Neuronal stem cell (in vitro differentiated cells): ENCODE measurements around the gene CNTROB.

ENCODE experiments used
- DNase-seq: peaks from one replicate; pipeline ENCODE4 v3.0.0-alpha.2; 2013; ENCODE audit warnings: low spot score
- H2AFZ ChIP-seq: one replicate; pipeline ENCODE4 v1.6.1; 2013; ENCODE audit warnings: mild to moderate bottlenecking, low read length, inconsistent platforms
- H2AK5ac ChIP-seq: 2 replicates; pipeline ENCODE4 v1.6.1; 2013; ENCODE audit warnings: low read depth, mild to moderate bottlenecking, inconsistent platforms, low read length, moderate library complexity, mixed read lengths
- H2BK120ac ChIP-seq: 2 replicates; pipeline ENCODE4 v1.6.1; 2013; ENCODE audit warnings: low read depth, mild to moderate bottlenecking, inconsistent platforms, low read length, moderate library complexity, mixed read lengths
- H2BK12ac ChIP-seq: one replicate; pipeline ENCODE4 v1.6.1; 2013; ENCODE audit warnings: low read length, inconsistent platforms
- H2BK15ac ChIP-seq: 2 replicates; pipeline ENCODE4 v1.6.1; 2013; ENCODE audit warnings: mild to moderate bottlenecking, low read length, inconsistent platforms, mixed read lengths
- H2BK5ac ChIP-seq: one replicate; pipeline ENCODE4 v1.6.1; 2013; ENCODE audit warnings: inconsistent platforms, mild to moderate bottlenecking, low read length, moderate library complexity
- H3K14ac ChIP-seq: one replicate; pipeline ENCODE4 v1.6.1; 2013; ENCODE audit warnings: low read length, inconsistent platforms
- H3K18ac ChIP-seq: 2 replicates; pipeline ENCODE4 v1.6.1; 2013; ENCODE audit warnings: low read length, inconsistent platforms
- H3K23ac ChIP-seq: 2 replicates; pipeline ENCODE4 v1.6.1; 2013; ENCODE audit warnings: low read depth, mild to moderate bottlenecking, mixed read lengths, low read length, inconsistent platforms; ENCODE audit not compliant: poor library complexity
- H3K27ac ChIP-seq: replicated peaks from 3 replicates; pipeline ENCODE4 v1.5.1; 2013; ENCODE audit warnings: low read length, inconsistent platforms
- H3K27me3 ChIP-seq, 3 experiments: 2 replicates each; pipeline ENCODE4 v1.6.1; 2013; ENCODE audit warnings: low read length in 3 of 3, mild to moderate bottlenecking in 2 of 3, inconsistent platforms in 1 of 3, low read depth in 1 of 3, mixed read lengths in 1 of 3, moderate library complexity in 1 of 3; ENCODE audit not compliant: control insufficient read depth in 3 of 3, insufficient read depth in 3 of 3
- H3K36me3 ChIP-seq, 2 donors: replicated peaks in 1 of 2; 2 replicates each; pipeline ENCODE4 v1.6.1; 2013; ENCODE audit warnings: low read length in 2 of 2; ENCODE audit not compliant: control insufficient read depth in 2 of 2, insufficient read depth in 2 of 2
- H3K4ac ChIP-seq: 2 replicates; pipeline ENCODE4 v1.6.1; 2013; ENCODE audit warnings: inconsistent platforms, mild to moderate bottlenecking, low read length, moderate library complexity
- H3K4me1 ChIP-seq, 2 donors: 1 replicate in 1 of 2; 2 replicates in 1 of 2; pipeline ENCODE4 v1.6.1; 2013; ENCODE audit warnings: low read length in 2 of 2, low read depth in 1 of 2; ENCODE audit not compliant: control insufficient read depth in 2 of 2, insufficient read depth in 1 of 2
- H3K4me2 ChIP-seq: one replicate; pipeline ENCODE4 v1.6.1; 2013; ENCODE audit warnings: mild to moderate bottlenecking, low read length, inconsistent platforms; ENCODE audit not compliant: insufficient read depth, poor library complexity, severe bottlenecking
- H3K4me3 ChIP-seq, 2 donors: 2 replicates each; pipeline ENCODE4 v1.5.1; 2013; ENCODE audit warnings: low read length in 2 of 2, mild to moderate bottlenecking in 2 of 2, inconsistent platforms in 1 of 2, moderate library complexity in 1 of 2
- H3K79me1 ChIP-seq: one replicate; pipeline ENCODE4 v1.6.1; 2013; ENCODE audit warnings: low read depth, mild to moderate bottlenecking, inconsistent platforms, low read length, moderate library complexity
- H3K9ac ChIP-seq: one replicate; pipeline ENCODE4 v1.6.1; 2013; ENCODE audit warnings: mild to moderate bottlenecking, low read depth, low read length, inconsistent platforms; ENCODE audit not compliant: poor library complexity
- H3K9me3 ChIP-seq, 2 donors: replicated peaks in 1 of 2; 2 replicates each; pipeline versions ENCODE3 to v1.6.1; 2013; ENCODE audit warnings: low read length in 2 of 2, mild to moderate bottlenecking in 2 of 2, inconsistent platforms in 1 of 2, low read depth in 1 of 2, mixed read lengths in 1 of 2, moderate library complexity in 1 of 2; ENCODE audit not compliant: control insufficient read depth in 2 of 2, insufficient read depth in 1 of 2
- H4K8ac ChIP-seq: one replicate; pipeline ENCODE4 v1.6.1; 2013; ENCODE audit warnings: low read depth, mild to moderate bottlenecking, inconsistent platforms, low read length, moderate library complexity
- H4K91ac ChIP-seq: one replicate; pipeline ENCODE4 v1.6.1; 2013; ENCODE audit warnings: low read length, low read depth, mild to moderate bottlenecking, inconsistent platforms; ENCODE audit not compliant: poor library complexity
- WGBS, 2 donors: extraction: QIAGEN DNeasy Blood & Tissue Kit; methylation state at CpG; one replicate each; pipeline ENCODE4 v1.1.7; 2013; ENCODE audit warnings: missing lambda C conversion rate in 2 of 2, mixed read lengths in 1 of 2; ENCODE audit not compliant: insufficient read length in 2 of 2, insufficient replicate concordance in 1 of 2; ENCODE audit errors: extremely low coverage in 2 of 2; 5-methylcytosine and 5-hydroxymethylcytosine counted together

The CNTROB gene

DNA sequence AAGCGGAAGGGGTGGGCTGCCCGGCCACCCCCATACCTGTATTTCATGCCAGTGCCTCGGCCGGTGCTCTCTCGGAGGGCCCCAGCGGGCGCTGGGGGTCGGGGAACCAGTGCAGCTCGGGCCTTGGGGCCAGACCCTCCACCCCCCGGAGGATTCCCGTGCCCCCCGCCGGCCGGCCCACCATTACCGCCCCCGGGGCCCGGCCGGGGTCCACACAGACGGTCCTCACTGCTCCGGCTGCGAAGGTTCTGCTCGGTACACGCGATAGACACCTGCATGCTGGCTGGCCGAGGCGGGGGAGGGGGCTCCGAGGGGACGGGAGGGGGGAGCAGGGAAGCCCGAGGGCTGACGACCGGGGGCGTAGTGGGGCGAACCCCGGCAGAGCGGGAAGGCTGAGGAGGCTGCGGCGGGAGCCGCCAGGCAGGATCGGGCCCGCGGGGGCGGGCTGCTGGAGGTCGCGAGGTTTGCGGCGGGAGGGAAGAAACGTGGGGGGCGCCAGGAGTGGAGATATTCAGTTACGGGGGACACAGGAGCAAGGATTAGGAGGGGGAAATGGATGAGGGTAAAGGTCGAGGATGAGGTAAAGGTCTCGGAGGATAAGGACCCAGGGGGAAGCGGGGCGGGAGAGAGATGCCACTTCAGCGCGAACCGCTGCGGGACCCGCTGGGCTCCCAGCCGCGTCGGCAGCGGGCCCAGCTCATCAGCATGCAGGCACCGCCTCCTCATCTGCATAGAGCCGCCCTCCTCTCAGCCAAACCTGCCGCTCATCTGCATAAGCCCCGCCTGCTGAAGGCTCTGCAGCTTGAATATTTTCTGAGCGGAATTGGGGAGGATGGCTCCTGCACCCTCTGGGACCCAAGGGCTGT, 2.6 kb upstream of the CNTROB start, which contains the start of gene KCNAB3:
KCNAB3 (minus strand) TSS at position 699 of the 866 bp plus-strand sequence; CDS start at position 278, 421 bp downstream.
- no peak within 1 kb of the TSS for H2BK15ac ChIP-seq
- peaks cover 0 to 10% of the 10 kb centered on the region in 2 donors for H3K36me3 ChIP-seq
- DNase-seq = peak; percentile 69
- H3K4me3 ChIP-seq = peak within 1 kb of the TSS; percentile 78 to 90
- no peak within 1 kb of the TSS for H4K8ac ChIP-seq
- WGBS, 2 donors = no CpG with 5 or more reads among the region's 67 CpGs
- H3K4me1 ChIP-seq = peaks cover 13 to 15% of the 10 kb centered on the region in 2 donors
- H4K91ac ChIP-seq = no peak within 1 kb of the TSS
- H3K27me3 ChIP-seq = peaks cover 0 to 18% (median 0%) of the 10 kb centered on the region in 3 experiments
- H2BK5ac ChIP-seq = no peak within 1 kb of the TSS
- no peak within 1 kb of the TSS for H3K14ac ChIP-seq
- peak within 1 kb of the TSS; percentile 41 for H2AK5ac ChIP-seq
- H3K4ac ChIP-seq = no peak within 1 kb of the TSS
- H2BK12ac ChIP-seq = no peak within 1 kb of the TSS
- peak within 1 kb of the TSS; percentile 84 for H3K18ac ChIP-seq
- no peak within 1 kb of the TSS for H2BK120ac ChIP-seq
- H3K9ac ChIP-seq = peak within 1 kb of the TSS; percentile 38
- H3K4me2 ChIP-seq = peak within 1 kb of the TSS; percentile 78
- H3K23ac ChIP-seq = peak within 1 kb of the TSS; percentile 25
- H3K9me3 ChIP-seq = no peaks in the 10 kb centered on the region
- no peak within 1 kb of the TSS for H2AFZ ChIP-seq
- H3K27ac ChIP-seq = no peak within 1 kb of the TSS
- peaks cover 2% of the 10 kb centered on the region for H3K79me1 ChIP-seq

DNA sequence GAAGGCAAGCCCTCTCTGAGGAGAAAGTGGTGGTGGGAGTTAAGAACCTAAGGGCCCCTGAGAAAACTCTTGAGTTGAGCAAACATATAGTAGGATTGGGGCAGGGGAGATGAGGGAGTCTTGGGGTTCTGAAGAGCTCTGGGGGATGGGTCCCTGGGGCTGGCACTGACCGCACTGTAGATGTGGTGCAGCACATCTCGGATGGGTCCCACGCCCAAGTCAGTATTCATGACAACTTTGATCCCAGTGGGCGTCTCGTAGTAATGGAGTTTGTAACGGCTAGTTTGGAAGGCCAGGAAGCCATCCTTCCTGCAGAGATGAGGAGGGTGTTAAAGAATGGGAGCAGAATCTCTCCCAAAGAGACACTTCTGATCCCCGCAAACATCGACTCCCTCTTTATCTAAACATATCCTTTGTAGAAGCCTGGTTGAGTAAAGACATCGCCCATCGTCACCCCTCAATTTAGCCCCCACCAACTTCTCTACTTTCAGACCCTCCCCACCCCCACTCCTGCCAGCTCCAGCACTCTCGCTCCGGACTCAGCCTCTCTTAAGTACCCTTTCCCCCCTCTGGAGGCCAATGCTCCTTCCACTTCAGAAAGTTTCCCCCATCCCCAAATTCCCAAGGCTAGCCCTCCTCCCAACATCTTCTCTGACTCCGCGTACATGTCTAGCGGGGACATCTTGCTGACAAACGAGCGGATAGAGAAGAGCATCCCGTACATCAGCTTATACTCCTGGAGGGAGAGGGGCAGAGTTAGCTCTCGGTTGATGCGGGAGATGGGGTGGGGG, 970 bp upstream of the CNTROB start:
- H3K18ac ChIP-seq = no peak overlapping the region
- H3K4ac ChIP-seq = no peak overlapping the region
- H2AK5ac ChIP-seq = no peak overlapping the region
- H3K4me3 ChIP-seq = peak overlapping the region; percentile 88 to 90
- peak overlapping the region; percentile 85 for H3K9ac ChIP-seq
- no peak overlapping the region for H4K8ac ChIP-seq
- no peak for DNase-seq
- H2BK12ac ChIP-seq = no peak overlapping the region
- H2BK15ac ChIP-seq = no peak overlapping the region
- no peak overlapping the region for H3K23ac ChIP-seq
- WGBS, 2 donors = no CpG with 5 or more reads among the region's 20 CpGs
- H3K27me3 ChIP-seq = peaks cover 0 to 16% (median 0%) of the 10 kb centered on the region in 3 experiments
- no peaks in the 10 kb centered on the region for H3K9me3 ChIP-seq
- H3K14ac ChIP-seq = no peak overlapping the region
- H3K4me1 ChIP-seq = peaks cover 13 to 15% of the 10 kb centered on the region in 2 donors
- no peak overlapping the region for H2BK120ac ChIP-seq
- no peak overlapping the region for H4K91ac ChIP-seq
- peaks cover 4 to 24% of the 10 kb centered on the region in 2 donors for H3K36me3 ChIP-seq
- peak overlapping the region; percentile 81 for H3K4me2 ChIP-seq
- no peak overlapping the region for H3K27ac ChIP-seq
- no peak overlapping the region for H2BK5ac ChIP-seq
- H2AFZ ChIP-seq = peak overlapping the region; percentile 95
- peaks cover 2% of the 10 kb centered on the region for H3K79me1 ChIP-seq

DNA sequence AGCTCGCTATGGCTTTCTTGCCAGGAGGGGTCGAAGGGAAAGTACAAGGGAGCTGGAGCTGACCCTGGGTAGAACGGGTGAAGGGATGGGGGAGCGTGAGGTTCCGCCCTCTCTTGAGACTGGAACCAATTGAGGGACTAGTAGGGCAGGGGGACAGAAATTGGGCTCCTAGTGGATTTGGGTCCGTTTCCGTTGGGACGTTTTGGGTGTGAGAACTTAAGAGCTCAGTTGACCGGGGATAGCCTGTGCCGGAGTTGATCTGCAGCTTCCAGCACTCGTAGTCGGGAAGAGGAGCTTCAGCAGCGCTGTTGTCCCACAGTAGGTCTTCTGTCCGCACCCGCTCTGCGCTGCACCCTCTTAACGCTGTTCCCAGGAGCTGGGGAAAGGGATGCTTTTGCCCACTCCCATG, 481 bp downstream of the CNTROB start:
- H3K9me3 ChIP-seq = no peaks in the 10 kb centered on the region

More for the DNA sequence above, 481 bp downstream of the CNTROB start:
- Histone ChIP-seq H3K4me1 (peaks cover 13 to 15% of the 10 kb centered on the region in 2 donors), H4K8ac (no peak overlapping the region), H2BK5ac (peak overlapping the region; percentile 68), H3K27me3 (peaks cover 0 to 14% (median 0%) of the 10 kb centered on the region in 3 experiments), H3K4me3 (peak overlapping the region; percentile 90 to 97), H3K79me1 (peaks cover 2% of the 10 kb centered on the region), H4K91ac (no peak overlapping the region), H2AK5ac (no peak overlapping the region), H3K4me2 (peak overlapping the region; percentile 92), H2BK120ac (no peak overlapping the region), H3K18ac (no peak overlapping the region), H2BK12ac (no peak overlapping the region), H2AFZ (peak overlapping the region; percentile 95), H3K23ac (peak overlapping the region; percentile 26), H3K9ac (peak overlapping the region; percentile 89), H3K14ac (peak overlapping the region; percentile 48), H2BK15ac (no peak overlapping the region), H3K4ac (no peak overlapping the region), H3K27ac (no peak overlapping the region), H3K36me3 (peaks cover 13 to 37% of the 10 kb centered on the region in 2 donors)
- WGBS, 2 donors = no CpG with 5 or more reads among the region's 17 CpGs
- no peak for DNase-seq
